HG03565 (cell line): Measurements from ENCODE around the gene TMEM11.
"Not testable (repeated sequence)": the region's sequence is repeated elsewhere in the genome, so short reads cannot be mapped to it uniquely, and the experiment has no call there.

Experiments used
- ATAC-seq: cut with Tn5 transposase; IDR thresholded peaks from one replicate; pipeline ENCODE4 v1.9.1; 2021; ENCODE audit warnings: mild to moderate bottlenecking, moderate library complexity; ENCODE audit not compliant: unreplicated experiment

Gene TMEM11

GRCh38 chr17:21212826-21213637, 929 bp downstream of the TMEM11 start:
- no peak for ATAC-seq

- ATAC-seq: no peak
Measured at GRCh38 chr17:21211825-21212479, 2.0 kb downstream of the TMEM11 start.

- ATAC-seq: no peak
Measured at GRCh38 chr17:21210411-21211076, 3.4 kb downstream of the TMEM11 start.

GRCh38 chr17:21209511-21210175, 4.3 kb downstream of the TMEM11 start:
- no peak for ATAC-seq

- ATAC-seq: no peak
Measured at GRCh38 chr17:21208352-21208751, 5.6 kb downstream of the TMEM11 start.

- no peak for ATAC-seq
Measured at GRCh38 chr17:21204935-21205334, 9.0 kb downstream of the TMEM11 start.

- ATAC-seq: no peak
Measured at GRCh38 chr17:21202512-21202911, 11.4 kb downstream of the TMEM11 start.

GRCh38 chr17:21201874-21202273, 12.1 kb downstream of the TMEM11 start:
- ATAC-seq: no peak

- no peak for ATAC-seq
Measured at GRCh38 chr17:21201298-21201595, 12.7 kb downstream of the TMEM11 start.

- ATAC-seq: no peak
Measured at GRCh38 chr17:21200590-21201297, 13.2 kb downstream of the TMEM11 start.

- ATAC-seq: no peak
Measured at GRCh38 chr17:21199856-21200255, 14.1 kb downstream of the TMEM11 start.

GRCh38 chr17:21199311-21199710, 14.7 kb downstream of the TMEM11 start:
- ATAC-seq: no peak

- ATAC-seq: no peak
Measured at GRCh38 chr17:21198411-21198810, 15.6 kb downstream of the TMEM11 start.

- ATAC-seq: no peak
Measured at GRCh38 chr17:21196126-21196525, 17.8 kb downstream of the TMEM11 start.

- ATAC-seq: no peak
Measured at GRCh38 chr17:21194703-21195102, 19.3 kb downstream of the TMEM11 start.

GRCh38 chr17:21194226-21194625, 19.7 kb downstream of the TMEM11 start:
- no peak for ATAC-seq

GRCh38 chr17:21193031-21193430, 20.9 kb downstream of the TMEM11 start:
- no peak for ATAC-seq

- not testable (repeated sequence) for ATAC-seq
Measured at GRCh38 chr17:21192414-21192813, 21.5 kb downstream of the TMEM11 start.

- ATAC-seq: no peak
Measured at GRCh38 chr17:21191698-21192097, 22.3 kb downstream of the TMEM11 start.

- no peak for ATAC-seq
Measured at GRCh38 chr17:21190078-21190477, 23.9 kb downstream of the TMEM11 start.

GRCh38 chr17:21189361-21189760, 24.6 kb downstream of the TMEM11 start:
- no peak for ATAC-seq
